Effector memory CD4-positive, alpha-beta T cell (primary cell): ENCODE results near the gene RTF1.

Source experiments
- DNase-seq, 3 donors: peaks; one replicate each; pipeline ENCODE4 v3.0.0-alpha.2; 2020
- H3K27ac ChIP-seq: 2 replicates; pipeline ENCODE4 v1.7.0; 2013; ENCODE audit warnings: mild to moderate bottlenecking, low read length, moderate library complexity; ENCODE audit not compliant: insufficient read depth, poor library complexity, severe bottlenecking
- H3K27me3 ChIP-seq: replicated peaks from 2 replicates; pipeline ENCODE4 v1.7.0; 2013; ENCODE audit warnings: mild to moderate bottlenecking, low read length; ENCODE audit not compliant: insufficient read depth, control insufficient read depth, poor library complexity, severe bottlenecking
- H3K36me3 ChIP-seq: 2 replicates; pipeline ENCODE4 v1.7.0; 2013; ENCODE audit warnings: mild to moderate bottlenecking, low read length, moderate library complexity; ENCODE audit not compliant: control insufficient read depth, insufficient read depth
- H3K4me1 ChIP-seq: 2 replicates; pipeline ENCODE4 v1.7.0; 2013; ENCODE audit warnings: low read length, mild to moderate bottlenecking; ENCODE audit not compliant: control insufficient read depth, insufficient read depth, poor library complexity, severe bottlenecking
- H3K4me3 ChIP-seq: 2 replicates; pipeline ENCODE4 v1.7.0; 2013; ENCODE audit warnings: low read length, low read depth, mild to moderate bottlenecking; ENCODE audit not compliant: insufficient read depth, poor library complexity, severe bottlenecking
- H3K9me3 ChIP-seq: 2 replicates; pipeline ENCODE4 v1.7.0; 2013; ENCODE audit warnings: mild to moderate bottlenecking, low read length, moderate library complexity; ENCODE audit not compliant: control insufficient read depth

RTF1 gene

GRCh38 chr15:41513506-41514227, 96.8 kb downstream of the RTF1 start, which contains the start of gene LTK:
Gene LTK, minus strand, starts transcription at chr15:41513827. Its CDS starts 118 bp downstream, at chr15:41513709.
- peaks cover 12% of the 10 kb centered on the region for H3K27me3 ChIP-seq
- H3K4me3 ChIP-seq = peak within 1 kb of the TSS; percentile 57
- no peak within 1 kb of the TSS for H3K27ac ChIP-seq
- DNase-seq = peak in 2 of 3 donors; percentile 29 to 32
- H3K9me3 ChIP-seq = no peaks in the 10 kb centered on the region
- H3K36me3 ChIP-seq = peaks cover 3% of the 10 kb centered on the region
- peaks cover 28% of the 10 kb centered on the region for H3K4me1 ChIP-seq

GRCh38 chr15:41517895-41518449, 101.1 kb downstream of the RTF1 start:
- Histone ChIP-seq H3K27me3 (no peaks in the 10 kb centered on the region), H3K36me3 (peaks cover 3% of the 10 kb centered on the region), H3K4me1 (peaks cover 10% of the 10 kb centered on the region), H3K4me3 (no peak overlapping the region), H3K27ac (no peak overlapping the region), H3K9me3 (no peaks in the 10 kb centered on the region)
- no peak for DNase-seq

GRCh38 chr15:41520636-41521035, 103.7 kb downstream of the RTF1 start:
- Histone ChIP-seq H3K36me3 (peaks cover 3% of the 10 kb centered on the region), H3K27me3 (no peaks in the 10 kb centered on the region), H3K4me3 (no peak overlapping the region), H3K27ac (no peak overlapping the region), H3K4me1 (no peaks in the 10 kb centered on the region), H3K9me3 (no peaks in the 10 kb centered on the region)
- DNase-seq = no peak

GRCh38 chr15:41521614-41522013, 104.7 kb downstream of the RTF1 start:
- Histone ChIP-seq H3K4me1 (no peaks in the 10 kb centered on the region), H3K36me3 (peaks cover 11% of the 10 kb centered on the region), H3K4me3 (no peak overlapping the region)

GRCh38 chr15:41523097-41523496, 106.2 kb downstream of the RTF1 start:
- no peak overlapping the region for H3K27ac ChIP-seq
- H3K4me1 ChIP-seq = no peaks in the 10 kb centered on the region
- no peaks in the 10 kb centered on the region for H3K9me3 ChIP-seq
- no peaks in the 10 kb centered on the region for H3K27me3 ChIP-seq
- DNase-seq = no peak
- H3K36me3 ChIP-seq = peaks cover 22% of the 10 kb centered on the region
- no peak overlapping the region for H3K4me3 ChIP-seq

More at GRCh38 chr15:41521614-41522013, 104.7 kb downstream of the RTF1 start:
- Histone ChIP-seq H3K27ac (no peak overlapping the region), H3K9me3 (no peaks in the 10 kb centered on the region), H3K27me3 (no peaks in the 10 kb centered on the region)
- no peak for DNase-seq

- no peak for DNase-seq
- Histone ChIP-seq H3K4me3 (no peak overlapping the region), H3K4me1 (no peaks in the 10 kb centered on the region), H3K36me3 (peaks cover 49% of the 10 kb centered on the region), H3K9me3 (no peaks in the 10 kb centered on the region), H3K27me3 (no peaks in the 10 kb centered on the region), H3K27ac (no peak overlapping the region)
These were observed 113.6 kb downstream of the RTF1 start for GRCh38 chr15:41530363-41530956.
